Right forelimb (tissue), 1 donor: Measurements from ENCODE around the gene PDE8B.
"Not testable (repeated sequence)": the region's sequence is repeated elsewhere in the genome, so short reads cannot be mapped to it uniquely, and the experiment has no call there.

Source experiments
- DNase-seq: peaks from one replicate; pipeline ENCODE4 v3.0.0-alpha.2; 2018

Gene PDE8B

DNA sequence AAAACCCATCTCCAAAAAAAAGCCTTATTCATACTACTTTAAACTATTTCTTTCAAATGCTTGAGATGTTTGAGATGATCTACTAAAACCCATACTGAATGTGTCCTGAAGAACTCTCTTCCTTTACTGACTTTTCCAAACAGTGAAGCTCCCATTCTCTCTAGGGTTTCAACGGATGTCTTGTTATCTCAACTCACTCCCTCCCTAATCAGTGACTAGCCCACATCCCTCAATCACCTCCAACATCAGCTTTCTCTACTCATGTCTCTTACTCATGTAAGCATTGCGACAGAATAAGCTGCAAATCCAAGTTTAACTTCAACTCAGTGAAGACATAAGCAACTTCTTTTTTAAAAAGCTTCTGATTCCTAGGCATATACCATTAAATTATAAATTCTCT, 239.5 kb downstream of the PDE8B start:
- DNase-seq: no peak

DNA sequence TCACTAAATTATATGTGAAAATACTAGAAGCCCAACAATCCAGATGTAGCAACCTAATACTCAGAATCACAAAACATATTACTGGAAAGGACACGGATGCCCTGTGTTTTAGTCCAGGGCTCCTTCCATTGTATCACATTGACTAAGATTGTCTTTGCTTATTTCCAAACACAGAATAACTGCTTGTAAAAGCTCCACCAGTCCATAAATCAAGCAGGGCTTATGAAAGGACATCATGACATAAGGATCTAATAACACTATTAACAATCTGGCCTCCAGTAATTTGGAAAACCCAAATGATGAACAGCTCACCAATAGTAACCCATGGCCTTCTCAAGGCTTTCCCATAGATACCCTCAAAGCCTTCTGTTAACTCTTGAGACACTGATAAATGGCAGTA, 241.9 kb downstream of the PDE8B start:
- no peak for DNase-seq

DNA sequence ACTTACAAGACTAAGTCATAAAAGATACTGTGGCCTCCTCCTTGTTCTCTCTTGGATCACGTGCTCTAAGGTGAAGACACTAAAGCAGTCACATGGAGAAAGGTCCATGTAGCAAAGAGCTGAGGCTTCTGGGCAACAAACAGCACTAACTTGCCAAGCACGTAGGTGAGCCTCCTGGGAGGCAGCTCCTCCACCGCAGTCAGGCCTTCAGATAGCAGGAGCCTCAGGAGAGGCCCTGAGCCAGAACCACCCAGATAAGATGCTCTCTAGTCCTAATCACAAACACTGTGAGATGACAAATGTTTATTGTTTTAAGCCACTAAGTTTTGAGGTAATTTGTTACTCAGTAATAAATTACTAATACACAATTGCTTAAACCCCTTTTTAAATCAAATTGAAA, 243.6 kb downstream of the PDE8B start:
- DNase-seq: no peak

DNA sequence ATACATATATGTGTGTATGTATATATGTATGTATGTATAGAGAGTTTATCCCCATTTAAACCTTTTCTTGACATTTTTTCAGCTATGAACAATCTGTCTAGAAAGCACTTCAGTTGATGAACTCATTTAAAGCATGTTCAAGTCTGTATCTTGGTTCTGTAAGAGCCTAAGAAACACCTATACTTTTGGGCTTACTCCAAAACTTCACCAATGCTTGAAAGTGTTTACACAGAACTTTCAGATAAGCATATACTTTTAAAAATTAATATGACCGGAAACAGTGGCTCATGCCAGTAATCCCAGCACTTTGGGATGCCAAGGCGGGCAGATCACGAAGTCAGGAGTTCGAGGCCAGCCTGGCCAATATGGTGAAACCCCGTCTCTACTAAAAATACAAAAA, 250.8 kb downstream of the PDE8B start:
- DNase-seq: no peak

DNA sequence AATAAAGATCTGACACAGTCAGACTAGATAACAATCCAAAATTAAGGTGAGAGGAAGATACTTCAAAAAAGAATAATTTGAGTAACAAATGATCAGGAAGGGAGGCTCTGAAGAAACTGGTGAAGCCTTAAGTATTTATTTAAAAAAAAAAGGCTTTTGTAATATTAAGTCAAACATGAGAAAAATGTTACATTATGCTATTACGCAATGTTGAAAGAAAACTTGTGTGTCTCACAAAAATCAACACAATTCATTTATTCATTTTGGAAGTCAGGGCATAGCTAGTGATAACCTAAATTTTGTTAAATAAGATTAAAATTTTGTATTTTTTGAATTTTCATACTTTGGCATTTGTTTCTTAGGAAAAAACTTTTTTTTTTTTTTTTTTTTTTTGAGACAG, 253.4 kb downstream of the PDE8B start:
- DNase-seq: no peak

DNA sequence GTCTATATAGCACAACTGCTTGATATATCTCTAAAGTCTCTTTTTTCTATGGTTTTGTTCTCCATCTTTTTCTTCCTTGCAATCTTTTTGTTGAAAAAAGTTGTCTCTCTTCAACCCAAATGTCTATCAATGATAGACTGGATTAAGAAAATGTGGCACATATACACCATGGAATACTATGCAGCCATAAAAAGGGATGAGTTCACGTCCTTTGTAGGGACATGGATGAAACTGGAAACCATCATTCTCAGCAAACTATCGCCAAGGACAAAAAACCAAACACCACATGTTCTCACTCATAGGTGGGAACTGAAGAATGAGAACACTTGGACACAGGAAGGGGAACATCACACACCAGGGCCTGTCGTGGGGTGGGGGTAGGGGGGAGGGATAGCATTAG, 258.4 kb downstream of the PDE8B start:
- DNase-seq: not testable (repeated sequence)

DNA sequence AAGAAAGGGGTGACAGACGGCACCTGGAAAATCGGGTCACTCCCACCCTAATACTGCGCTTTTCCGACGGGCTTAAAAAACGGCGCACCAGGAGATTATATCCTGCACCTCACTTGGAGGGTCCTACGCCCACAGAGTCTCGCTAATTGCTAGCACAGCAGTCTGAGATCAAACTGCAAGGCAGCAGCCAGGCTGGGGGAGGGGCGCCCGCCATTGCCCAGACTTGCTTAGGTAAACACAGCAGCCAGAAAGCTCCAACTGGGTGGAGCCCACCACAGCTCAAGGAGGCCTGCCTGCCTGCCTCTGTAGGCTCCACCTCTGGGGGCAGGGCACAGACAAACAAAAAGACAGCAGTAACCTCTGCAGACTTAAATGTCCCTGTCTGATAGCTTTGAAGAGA, 264.6 kb downstream of the PDE8B start:
- not testable (repeated sequence) for DNase-seq
